Retina (tissue), 1 donor: ENCODE measurements around the gene ENSA.
"Not testable (repeated sequence)": the region's sequence is repeated elsewhere in the genome, so short reads cannot be mapped to it uniquely, and the experiment has no call there.

Experiments
- DNase-seq: peaks from one replicate; pipeline ENCODE4 v3.0.0-alpha.2; 2016

ENSA gene, protein sequence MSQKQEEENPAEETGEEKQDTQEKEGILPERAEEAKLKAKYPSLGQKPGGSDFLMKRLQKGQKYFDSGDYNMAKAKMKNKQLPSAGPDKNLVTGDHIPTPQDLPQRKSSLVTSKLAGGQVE

DNA sequence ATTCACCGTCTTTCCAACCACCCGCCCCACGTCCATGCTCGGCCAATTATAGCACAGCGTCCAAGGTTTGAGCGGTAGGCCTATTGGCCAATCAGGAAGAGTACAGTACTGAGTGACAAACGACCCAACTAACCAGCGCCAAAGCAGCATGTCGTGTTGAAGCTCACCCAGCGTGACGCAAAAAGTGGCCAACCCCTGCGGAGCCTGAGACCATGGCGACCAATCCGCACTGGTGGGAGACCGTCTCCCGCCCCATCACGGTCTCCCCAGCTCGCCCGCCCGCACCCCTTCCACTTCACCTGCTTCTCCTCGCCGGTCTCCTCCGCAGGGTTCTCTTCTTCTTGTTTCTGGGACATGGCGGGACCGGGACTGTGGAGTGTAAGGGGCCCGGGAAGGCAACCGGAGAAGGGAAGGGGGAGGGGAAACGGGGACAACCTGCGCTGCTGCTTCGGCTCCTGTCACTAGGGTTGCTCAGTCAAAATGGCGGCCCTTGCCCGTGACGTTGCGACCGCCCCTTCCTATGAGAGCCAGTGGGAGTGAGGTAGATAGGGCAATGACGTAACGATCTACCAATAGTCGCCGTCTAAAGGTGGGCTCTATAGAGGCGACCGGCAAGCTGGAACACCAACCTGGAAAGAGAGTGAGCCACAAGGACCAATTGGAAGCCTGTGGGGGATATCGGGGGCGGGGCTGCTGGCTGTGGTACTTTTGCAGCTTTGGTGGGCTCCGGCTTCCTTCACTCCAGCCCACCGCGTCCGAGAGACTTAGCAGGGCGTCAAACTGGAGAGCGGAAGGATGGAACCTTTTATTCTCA, at the start of gene ENSA:
ENSA (minus strand) TSS at position 498 of the 814 bp plus-strand sequence; CDS start at position 356, 142 bp downstream.
- DNase-seq = peak; percentile 98

DNA sequence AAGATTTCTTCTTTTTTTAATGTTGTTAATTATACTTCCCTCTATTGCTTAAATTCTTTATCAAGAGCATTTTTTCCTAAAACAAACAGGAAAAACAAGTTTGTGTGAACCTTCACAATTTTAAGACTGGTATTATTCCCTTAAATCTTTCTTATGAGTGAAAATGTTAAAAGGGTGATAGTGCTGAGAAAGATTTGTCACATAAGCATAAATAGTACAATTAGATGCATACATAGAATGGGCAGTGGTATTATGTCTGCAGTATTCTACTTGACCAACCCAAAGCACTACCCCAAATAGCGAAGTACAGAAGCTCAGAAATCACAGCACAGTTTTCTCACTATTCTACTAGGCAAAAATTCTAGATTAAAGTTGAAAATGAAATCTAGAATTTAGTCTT, 49.6 kb upstream of the ENSA start:
- DNase-seq = no peak

DNA sequence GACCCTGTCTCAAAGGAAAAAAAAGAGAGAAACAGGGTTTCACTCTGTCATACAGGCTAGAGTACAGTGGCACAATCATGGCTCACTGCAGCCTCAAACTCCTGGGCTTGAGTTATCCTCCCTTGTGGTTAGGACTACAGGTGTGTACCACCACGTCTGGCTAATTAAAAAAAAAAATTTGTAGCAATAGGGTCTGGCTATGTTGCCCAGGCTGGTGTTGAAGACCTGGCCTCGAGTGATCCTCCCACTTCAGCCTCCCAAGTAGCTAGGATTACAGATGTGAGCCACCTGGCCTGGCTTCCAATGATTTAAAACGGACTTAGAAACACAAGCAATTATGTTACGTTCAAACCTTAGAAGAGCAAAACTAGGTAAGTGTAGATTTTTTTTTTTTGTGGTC, 45.5 kb upstream of the ENSA start:
- DNase-seq = no peak

DNA sequence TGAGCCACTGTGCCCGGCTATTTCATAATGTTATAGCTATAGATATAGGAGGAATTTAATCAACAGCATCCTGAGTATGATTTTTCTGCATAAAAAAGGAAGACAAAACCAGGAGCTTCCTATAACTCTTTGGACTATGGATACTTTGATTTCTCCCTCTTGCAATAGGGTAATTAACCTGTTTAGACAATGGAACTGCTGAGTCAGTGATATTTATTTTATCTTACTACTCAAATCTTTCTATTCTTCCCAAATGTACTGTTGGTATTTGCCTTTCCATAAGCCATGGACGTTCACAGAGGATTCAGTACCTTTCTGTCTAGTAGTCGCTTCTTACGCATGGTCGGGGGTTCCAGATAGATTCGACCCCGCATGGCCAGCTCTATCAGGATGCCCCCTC, 33.9 kb upstream of the ENSA start:
- no peak for DNase-seq

DNA sequence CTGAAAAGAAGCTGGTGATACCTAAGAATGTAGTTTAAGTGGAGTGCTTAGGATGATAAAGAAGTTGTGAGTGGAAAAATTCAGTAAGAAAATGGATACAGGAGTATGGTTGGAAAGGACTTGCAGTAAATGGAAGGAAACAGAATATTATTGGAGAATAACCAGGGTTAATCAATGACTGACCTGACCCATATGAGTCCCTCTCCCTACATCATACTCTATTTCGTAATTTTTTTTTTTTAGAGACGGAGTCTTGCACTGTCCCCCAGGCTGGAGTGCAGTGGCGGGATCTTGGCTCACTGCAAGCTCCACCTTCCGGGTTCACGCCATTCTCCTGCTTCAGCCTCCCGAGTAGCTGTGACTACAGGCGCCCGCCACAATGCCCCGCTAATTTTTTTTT, 33.4 kb upstream of the ENSA start:
- no peak for DNase-seq

DNA sequence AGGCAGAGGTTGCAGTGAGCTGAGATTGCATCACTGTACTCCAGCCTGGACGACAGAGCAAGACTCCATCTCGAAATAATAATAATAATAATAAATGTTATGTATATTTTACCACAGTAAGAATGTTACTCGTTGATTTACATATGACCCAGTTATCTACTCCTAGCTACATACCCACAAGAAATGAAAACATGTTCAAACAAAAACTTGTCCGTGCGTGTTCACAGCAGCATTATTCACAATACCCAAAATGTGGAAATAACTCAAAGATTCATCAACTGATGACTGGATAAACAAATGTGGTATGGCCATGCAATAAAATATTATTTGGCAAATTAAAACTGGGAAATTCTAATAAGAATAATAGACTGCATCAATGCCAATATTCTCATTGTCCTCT, 31.7 kb upstream of the ENSA start:
- DNase-seq = no peak

DNA sequence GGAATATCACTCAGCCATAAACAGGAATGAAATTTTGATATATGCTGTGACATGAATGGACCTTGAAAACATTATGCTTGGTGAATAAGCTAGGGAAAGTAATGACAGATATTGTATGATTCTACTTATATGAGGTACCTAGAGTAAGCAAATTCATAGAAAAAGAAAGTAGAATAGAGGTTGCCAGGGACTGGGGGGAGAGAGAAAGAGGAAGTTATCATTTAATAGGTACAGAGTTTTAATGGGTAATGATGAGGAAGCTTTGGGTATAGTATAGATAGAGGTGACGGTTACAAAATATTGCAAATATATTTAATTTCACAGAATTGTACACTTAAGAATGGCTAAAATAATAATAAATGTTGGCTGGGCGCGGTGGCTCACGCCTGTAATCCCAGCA, 31.2 kb upstream of the ENSA start:
- DNase-seq = no peak

DNA sequence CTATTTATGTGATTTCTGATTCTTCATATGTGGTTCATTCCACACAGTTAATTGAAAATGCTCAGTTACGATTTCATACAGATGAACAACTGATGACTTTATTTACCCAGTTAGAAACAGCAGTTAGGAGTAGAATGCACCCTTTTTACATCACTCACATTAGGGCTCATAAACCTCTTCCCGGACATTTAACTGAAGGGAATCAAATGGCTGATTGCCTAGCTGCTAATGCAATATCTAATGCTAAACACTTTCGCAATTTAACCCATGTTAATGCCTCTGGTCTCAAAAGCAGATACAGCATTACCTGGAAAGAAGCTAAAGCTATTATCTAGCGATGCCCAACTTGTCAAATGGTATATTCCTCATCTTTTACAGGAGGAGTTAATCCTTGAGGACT, 27.7 kb upstream of the ENSA start:
- DNase-seq = not testable (repeated sequence)

DNA sequence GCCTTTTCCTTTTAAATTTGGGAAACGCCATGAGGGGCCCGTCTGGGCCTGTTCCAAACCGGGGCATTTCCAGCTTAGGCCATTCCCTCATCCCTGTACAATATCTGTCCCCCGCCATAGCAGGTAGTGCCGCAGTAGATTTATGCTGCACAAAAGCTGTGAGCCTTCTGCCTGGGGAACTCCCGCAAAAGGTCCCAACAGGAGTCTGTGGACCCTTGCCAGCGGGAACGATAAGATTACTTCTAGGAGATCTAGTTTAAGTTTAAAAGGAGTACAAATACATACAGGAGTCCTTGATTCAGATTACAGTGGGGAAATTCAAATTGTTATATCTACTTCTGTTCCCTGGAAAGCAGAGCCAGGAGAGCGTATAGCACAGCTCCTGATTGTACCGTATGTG, 25.2 kb upstream of the ENSA start:
- DNase-seq = not testable (repeated sequence)

DNA sequence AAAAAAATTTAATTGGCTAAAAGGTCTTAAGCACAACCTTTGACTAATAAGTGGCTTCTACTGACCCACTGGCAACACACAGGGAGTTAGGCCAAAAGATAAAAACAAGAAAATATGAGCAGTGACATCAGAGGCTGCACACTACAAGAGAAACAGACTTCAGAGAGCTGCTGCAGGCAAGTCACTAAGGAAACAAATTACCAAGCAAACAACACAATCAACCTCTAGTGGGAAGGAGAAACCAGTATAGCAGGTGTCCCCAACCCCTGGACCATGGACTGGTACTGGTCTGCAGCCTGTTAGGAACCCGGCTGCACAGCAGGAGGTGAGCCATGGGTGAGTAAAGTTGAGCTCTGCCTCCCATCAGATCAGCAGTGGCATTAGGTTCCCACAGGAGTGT, 20.8 kb upstream of the ENSA start:
- no peak for DNase-seq

DNA sequence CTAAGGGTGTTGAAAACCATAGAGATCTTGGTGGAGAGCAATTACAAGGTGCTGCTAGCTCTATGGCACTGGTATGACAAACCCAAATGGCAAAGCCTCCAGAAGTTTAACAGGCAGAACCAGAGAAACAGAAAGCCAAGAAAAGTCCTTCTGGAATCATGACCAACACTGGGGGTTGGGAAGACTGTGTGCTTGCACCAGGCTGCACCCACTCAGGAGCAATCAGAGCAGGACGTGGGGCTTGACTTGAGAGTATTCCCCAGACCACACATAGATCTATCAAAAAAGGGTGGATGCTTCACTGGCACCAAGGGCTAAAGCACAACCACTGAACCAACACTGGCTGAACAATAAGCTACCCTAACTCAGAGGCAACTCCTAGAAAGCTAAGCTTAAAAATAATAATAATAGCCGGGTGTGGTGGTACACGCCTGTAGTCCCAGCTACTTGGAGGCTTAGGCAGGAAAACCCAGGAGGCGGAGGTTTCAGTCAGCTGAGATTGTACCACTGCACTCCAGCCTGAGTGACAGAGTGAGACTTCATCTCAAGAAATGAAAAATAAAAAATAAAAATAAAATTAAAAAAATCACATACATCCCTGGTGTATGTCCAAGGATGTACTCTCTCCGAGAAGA, 20.1 kb upstream of the ENSA start:
- no peak for DNase-seq

DNA sequence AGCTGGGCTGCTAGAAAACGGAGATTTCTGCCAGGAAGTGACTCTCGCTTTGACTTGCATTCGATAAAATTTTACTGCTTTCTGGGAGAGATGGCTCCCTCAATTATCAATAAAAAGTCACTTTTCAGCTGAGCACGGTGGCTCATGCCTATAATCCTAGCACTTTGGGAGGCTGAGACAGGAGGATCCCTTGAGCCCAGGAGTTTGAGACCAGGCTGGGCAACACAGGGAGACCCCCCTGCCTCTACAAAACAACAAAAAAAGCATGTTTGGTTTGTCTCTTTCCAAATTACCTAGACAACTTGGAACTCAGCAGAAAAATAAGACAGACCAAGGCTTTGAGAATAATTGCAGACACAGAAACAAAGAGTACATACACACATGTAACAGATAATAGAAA, 12.9 kb upstream of the ENSA start:
- DNase-seq = no peak

DNA sequence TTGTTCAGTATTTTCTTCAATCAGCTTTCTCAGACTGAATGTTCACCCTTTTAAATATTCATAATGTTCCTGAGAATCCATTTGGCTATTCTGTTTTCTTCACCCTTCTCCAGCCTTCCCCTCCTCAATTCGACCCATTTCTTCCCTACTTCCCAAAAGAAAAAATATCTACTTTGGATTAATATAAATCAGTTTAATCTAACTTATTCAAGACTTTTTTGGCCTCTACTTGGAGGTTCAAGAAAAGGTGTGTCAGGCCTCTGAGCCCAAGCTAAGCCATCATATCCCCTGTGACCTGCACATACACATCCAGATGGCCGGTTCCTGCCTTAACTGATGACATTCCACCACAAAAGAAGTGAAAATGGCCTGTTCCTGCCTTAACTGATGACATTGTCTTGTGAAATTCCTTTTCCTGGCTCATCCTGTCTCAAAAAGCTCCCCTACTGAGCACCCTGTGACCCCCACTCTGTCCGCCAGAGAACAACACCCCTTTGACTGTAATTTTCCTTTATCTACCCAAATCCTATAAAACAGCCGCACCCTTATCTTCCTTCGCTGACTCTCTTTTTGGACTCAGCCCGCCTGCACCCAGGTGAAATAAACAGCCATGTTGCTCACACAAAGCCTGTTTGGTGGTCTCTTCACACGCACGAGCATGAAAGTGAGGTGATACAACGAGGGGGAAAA, 11.9 kb upstream of the ENSA start:
- not testable (repeated sequence) for DNase-seq

DNA sequence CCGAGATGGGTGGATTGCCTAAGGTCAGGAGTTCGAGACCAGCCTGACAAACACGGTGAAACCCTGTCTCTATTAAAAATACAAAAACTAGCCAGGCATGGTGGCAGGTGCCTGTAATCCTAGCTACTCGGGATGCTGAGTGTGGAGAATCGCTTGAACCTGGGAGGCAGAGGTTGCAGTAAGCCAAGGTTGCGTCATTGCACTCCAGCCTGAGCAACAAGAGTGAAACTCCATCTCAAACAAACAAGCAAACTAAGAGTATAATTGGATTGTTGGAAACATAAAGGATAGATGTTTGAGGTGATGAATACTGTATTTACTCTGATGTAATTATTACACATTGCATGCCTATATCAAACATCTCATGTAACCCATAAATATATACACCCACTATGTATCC, 9.0 kb upstream of the ENSA start:
- DNase-seq = not testable (repeated sequence)

DNA sequence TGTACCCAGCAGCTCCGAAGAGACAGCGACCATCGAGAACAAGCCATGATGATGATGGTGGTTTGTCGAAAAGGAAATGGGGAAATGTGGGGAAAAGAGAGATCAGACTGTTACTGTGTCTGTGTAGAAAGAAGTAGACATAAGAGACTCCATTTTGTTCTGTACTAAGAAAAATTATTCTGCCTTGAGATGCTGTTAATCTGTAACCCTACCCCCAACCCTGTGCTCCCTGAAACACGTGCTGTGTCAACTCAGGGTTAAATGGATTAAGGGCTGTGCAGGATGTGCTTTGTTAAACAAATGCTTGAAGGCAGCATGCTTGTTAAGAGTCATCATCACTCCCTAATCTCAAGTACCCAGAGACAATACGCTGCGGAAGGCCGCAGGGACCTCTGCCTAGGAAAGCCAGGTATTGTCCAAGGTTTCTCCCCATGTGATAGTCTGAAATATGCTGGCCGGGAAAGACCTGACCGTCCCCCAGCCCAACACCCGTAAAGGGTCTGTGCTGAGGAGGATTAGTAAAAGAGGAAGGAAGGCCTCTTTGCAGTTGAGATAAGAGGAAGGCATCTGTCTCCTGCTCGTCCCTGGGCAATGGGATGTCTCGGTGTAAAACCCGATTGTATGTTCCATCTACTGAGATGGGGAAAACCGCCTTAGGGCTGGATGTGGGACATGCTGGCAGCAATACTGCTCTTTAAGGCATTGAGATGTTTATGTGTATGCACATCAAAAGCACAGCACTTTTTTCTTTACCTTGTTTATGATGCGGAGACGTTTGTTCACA, 5.6 kb upstream of the ENSA start:
- not testable (repeated sequence) for DNase-seq

DNA sequence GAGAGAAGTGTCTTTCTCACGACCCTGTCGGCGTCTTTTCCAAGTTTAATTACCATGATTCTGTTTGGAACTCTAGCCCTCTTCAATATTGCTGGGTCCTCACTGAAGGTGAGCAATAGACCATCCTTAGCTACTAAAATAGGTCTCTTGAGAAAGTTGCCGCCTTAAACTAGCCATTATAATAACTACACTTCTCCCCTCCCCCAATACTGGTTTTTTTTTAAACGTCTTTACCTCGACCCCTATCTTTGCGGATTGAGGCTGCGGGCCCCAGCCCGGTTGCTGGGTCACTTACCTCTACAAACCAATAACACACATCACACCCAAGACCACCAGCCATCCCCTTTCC, 672 bp downstream of the ENSA start:
- DNase-seq = no peak

DNA sequence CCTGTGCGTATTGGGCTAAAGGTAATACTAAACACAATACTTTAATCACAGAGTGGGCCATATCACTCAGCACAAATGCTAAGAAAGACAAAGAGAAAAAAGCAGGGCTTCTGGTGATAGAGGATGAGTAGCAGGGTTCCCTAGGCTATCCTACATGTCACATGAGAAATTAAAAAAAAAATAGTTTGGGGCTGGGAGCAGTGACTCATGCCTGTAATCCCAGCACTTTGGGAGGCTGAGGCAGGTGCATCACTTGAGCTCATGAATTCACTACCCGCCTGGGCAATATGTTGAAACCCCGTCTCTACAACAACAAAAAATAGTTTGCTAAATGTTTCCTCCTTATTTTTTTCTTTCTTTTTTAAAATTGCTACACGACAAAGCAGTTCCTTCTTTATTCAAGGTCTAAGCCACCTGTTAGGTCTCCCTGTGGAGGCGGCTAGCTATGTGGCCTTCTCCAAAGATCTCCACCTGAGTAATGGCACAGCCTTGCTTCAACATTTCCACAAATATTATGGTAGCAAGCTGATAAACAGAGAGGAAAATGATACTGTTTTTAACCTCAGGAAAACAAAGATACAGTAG, 1.5 kb downstream of the ENSA start:
- no peak for DNase-seq

DNA sequence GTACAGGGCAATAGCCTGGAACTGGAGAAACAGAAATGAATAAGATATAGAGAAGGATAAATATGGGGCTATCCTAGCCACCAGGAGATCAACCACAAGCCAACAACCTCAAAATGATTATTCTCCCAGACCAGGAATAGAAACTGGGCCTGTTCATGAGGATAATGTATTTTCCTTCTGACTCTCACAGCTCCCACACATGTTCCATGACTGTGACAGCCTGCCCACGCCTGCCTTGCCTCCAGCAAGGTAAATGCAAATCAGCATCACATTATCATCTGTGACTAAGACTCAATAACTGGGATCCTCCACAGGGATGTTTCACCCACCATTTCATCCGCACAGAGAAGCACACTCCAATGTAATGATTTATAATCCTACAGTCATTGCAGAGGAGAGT, 3.3 kb downstream of the ENSA start:
- no peak for DNase-seq

DNA sequence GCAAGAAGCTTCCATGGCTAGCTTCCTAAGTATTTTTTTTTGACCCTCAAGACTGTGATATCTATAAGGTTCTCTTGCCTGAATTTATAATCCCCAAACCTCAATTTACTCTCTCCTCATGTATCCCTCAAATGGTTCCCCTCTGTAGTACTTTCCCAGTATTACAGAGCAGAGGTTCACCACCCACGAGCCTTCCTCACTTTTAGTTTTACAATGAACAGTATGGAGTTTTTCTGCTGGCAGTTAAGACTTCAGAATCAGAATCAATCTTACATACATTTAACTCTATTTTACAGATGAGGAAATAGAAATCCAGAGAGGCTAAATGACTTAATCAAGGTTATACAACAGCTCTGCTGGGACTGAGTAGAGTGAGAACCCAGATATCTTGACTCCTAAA, 4.9 kb downstream of the ENSA start:
- DNase-seq = not testable (repeated sequence)

DNA sequence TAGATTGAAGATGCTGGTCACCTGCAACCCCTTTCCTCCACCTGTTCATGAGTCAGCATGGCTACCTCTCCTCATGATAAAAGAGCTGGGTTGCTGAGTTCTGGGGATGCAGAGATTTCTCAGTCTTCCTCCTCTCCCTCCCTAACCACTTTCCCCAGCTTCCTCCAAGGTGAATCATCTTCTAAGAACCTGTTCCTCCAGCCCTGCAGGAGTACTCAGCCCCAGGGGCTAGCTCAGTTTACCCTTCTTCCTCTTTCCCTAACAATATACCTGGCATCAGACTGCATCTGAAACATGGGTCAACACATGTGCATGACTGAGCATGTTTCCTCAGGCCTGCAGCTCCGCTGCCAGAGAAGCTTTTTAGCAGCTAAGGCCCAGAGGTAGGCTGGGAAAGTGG, 5.3 kb downstream of the ENSA start:
- not testable (repeated sequence) for DNase-seq

DNA sequence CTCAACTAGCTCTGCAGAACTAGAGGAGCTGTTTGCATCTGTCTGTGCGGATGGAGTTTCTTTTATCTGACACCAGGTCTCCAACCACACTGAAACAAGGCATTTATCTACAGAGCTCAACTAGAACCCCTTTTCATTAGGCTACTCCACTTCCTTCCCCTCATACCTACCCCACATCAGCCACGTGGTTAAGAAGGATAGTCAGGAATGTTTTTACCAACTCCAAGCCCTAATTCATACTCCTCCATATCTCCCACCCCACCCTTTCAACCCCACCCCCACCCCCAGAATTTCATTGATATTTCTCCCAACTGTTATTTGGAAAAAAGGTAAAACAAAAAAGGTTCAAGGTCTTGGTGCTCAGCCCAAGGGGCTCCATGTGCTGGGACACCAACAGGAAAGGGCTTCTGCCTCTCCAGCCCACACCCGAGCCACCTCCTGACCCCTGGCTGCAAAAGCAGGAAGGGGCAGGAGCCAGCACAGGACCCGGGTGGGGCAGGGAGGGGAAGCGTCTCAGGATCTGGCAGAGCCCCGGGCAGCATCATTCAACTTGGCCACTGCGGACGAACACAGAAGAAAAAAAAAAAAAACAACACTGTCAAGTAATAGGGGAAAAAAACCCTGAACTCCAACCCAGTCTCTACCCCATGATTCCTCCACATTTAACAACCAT, 7.0 kb downstream of the ENSA start:
- no peak for DNase-seq
